Measurements from ENCODE around the gene IGSF21.

DNA sequence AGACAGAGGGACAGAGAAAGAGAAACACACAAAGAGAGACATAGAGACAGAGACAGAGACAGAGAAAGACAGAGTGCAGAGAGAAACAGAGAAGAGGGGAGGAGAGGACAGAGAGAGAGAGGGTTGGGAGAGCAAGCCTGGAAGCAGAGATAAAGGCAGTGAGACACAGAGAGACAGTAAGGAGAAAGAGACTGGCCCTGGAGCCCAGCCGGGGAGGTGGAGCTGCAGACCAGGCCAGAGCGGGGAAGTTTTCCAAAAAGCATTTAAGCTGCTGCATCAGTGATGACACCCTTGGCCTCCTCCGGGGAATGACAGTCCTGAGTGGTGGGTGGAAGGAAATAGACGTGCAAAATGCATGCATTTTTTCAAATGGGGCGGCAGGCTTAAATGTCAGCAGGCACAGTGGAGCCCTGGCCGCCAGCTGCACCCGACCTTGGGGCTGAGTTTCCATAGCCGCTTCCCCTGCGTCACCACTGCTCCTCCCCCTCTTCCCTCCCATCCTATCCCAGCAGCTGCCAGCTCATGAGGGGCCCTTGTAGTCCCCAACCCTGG lies 277.7 kb downstream of the IGSF21 start:
- TF ChIP-seq GATA3 (IDR thresholded peaks at IDR 0.05; ENCODE audit: low read depth, low read length) (no peak), GATA2 (IDR thresholded peaks at IDR 0.05; ENCODE audit: low read depth, low read length) (no peak)

Data from SH-SY5Y (cell line).